Body of pancreas (tissue), 4 donors: ENCODE results near the gene PERCC1.

Source experiments
- POLR2A ChIP-seq, 3 donors: fragments of 450-650 bp; IDR thresholded peaks; one replicate each; pipeline ENCODE4 v1.6.1; 2016; ENCODE audit warnings: antibody characterized with exemption in 3 of 3, mild to moderate bottlenecking in 2 of 3
- TF ChIP-seq, protein P1 (sequence below), 7 experiments: fragments of 450-650 bp in 4 of 7; fragments of 200-600 bp in 3 of 7; sonication (generic) in 3 of 7; IDR thresholded peaks; one replicate each; pipeline ENCODE4 v1.5.1; 2016 to 2019; ENCODE audit warnings: antibody characterized with exemption in 7 of 7

DNA sequence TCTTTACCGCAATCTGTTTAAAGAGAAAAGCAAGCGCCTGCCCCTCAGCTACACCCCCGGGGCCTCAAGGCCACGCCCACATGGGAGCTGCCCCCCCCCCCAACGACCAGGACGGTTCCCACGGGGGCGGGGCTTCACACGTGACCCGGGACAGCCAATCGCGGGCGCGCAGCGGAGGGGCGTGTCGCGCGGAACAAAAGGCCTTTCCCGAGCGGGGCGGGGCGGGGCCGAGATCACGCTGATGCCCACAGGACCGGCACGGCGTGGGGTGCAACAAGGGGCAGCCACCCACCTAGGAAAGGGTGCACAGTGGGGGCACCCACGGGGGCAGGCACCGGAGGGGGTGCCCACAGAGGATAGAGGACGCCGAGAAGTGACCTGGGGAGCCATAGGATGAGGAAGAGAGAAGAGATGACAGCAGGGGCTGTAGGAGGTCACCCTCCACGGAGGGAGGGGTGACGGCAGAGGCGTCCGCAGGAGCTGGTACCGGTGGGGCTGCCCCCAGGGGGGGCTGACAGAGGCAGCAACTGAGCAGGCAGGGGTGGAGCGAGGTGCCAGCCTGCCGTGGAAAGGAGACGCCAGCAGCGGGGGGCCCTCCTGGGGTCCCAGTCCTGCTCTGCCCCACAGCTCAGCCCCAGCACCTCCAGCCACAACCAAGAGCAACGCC, 22.6 kb upstream of the PERCC1 start:
- no peak for TF ChIP-seq POLR2A (IDR thresholded peaks at IDR 0.05)
- TF ChIP-seq, protein P1, sequence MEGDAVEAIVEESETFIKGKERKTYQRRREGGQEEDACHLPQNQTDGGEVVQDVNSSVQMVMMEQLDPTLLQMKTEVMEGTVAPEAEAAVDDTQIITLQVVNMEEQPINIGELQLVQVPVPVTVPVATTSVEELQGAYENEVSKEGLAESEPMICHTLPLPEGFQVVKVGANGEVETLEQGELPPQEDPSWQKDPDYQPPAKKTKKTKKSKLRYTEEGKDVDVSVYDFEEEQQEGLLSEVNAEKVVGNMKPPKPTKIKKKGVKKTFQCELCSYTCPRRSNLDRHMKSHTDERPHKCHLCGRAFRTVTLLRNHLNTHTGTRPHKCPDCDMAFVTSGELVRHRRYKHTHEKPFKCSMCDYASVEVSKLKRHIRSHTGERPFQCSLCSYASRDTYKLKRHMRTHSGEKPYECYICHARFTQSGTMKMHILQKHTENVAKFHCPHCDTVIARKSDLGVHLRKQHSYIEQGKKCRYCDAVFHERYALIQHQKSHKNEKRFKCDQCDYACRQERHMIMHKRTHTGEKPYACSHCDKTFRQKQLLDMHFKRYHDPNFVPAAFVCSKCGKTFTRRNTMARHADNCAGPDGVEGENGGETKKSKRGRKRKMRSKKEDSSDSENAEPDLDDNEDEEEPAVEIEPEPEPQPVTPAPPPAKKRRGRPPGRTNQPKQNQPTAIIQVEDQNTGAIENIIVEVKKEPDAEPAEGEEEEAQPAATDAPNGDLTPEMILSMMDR (IDR thresholded peaks at IDR 0.05): no peak
